Lung (tissue), 12 donors: ENCODE results near the gene MED12L. TPM values are rescaled to one million over a fixed set of nuclear protein-coding genes. Genes with fewer than 3 reads are reported as not detected.
A peak's percentile ranks its signal among the peaks of the same experiment; 100 is the strongest.

Experiments used
- ATAC-seq: fragments of 200-7000 bp; cut with Tn5 transposase; one replicate; pipeline ENCODE4 v1.9.1; 2020; ENCODE audit warnings: moderate number of reproducible peaks; ENCODE audit not compliant: insufficient read depth, low FRiP score
- DNase-seq, 3 donors: peaks; one replicate each; pipeline ENCODE4 v3.0.0-alpha.2; 2013 to 2017
- H3K27ac ChIP-seq, 2 donors: one replicate each; pipeline ENCODE4 v1.5.1; 2013; ENCODE audit warnings: mild to moderate bottlenecking in 2 of 2, moderate library complexity in 2 of 2, control low read depth in 1 of 2, inconsistent platforms in 1 of 2, low read depth in 1 of 2, low read length in 1 of 2
- H3K27me3 ChIP-seq, 3 donors: one replicate each; pipeline ENCODE4 v1.5.1; 2013; ENCODE audit warnings: low read length in 2 of 3; ENCODE audit not compliant: control insufficient read depth in 3 of 3, insufficient read depth in 3 of 3
- H3K36me3 ChIP-seq, 4 donors: one replicate each; pipeline ENCODE4 v1.5.1; 2013; ENCODE audit warnings: low read length in 4 of 4, mild to moderate bottlenecking in 1 of 4, moderate library complexity in 1 of 4; ENCODE audit not compliant: control insufficient read depth in 4 of 4, insufficient read depth in 4 of 4
- H3K4me1 ChIP-seq, 5 donors: one replicate each; pipeline ENCODE4 v1.5.1; 2013; ENCODE audit warnings: low read length in 5 of 5, mild to moderate bottlenecking in 2 of 5, moderate library complexity in 1 of 5; ENCODE audit not compliant: control insufficient read depth in 5 of 5, insufficient read depth in 5 of 5
- H3K4me3 ChIP-seq: one replicate; pipeline ENCODE4 v1.5.1; 2013; ENCODE audit warnings: mild to moderate bottlenecking, control low read depth, moderate library complexity
- H3K9ac ChIP-seq, 2 donors: one replicate each; pipeline ENCODE4 v1.5.1; 2013; ENCODE audit warnings: low read length in 2 of 2, control low read depth in 1 of 2; ENCODE audit not compliant: insufficient read depth in 1 of 2
- H3K9me3 ChIP-seq, 4 donors: one replicate each; pipeline ENCODE4 v1.5.1; 2013; ENCODE audit warnings: low read length in 3 of 4, mild to moderate bottlenecking in 1 of 4, moderate library complexity in 1 of 4; ENCODE audit not compliant: control insufficient read depth in 4 of 4, insufficient read depth in 3 of 4
- CTCF ChIP-seq: IDR thresholded peaks from 2 replicates; pipeline ENCODE4 v1.5.1; 2012; ENCODE audit warnings: mild to moderate bottlenecking; ENCODE audit errors: control extremely low read depth, extremely low read depth
- WGBS, 2 donors: extraction: QIAGEN DNeasy Blood & Tissue Kit; methylation state at CpG; one replicate each; pipeline ENCODE4 v1.1.7; 2013; 5-methylcytosine and 5-hydroxymethylcytosine counted together
- polyA plus RNA-seq, 2 donors: library from polyadenylated mRNA; stranded (reverse); fragments of 200-250 nt; gene quantifications; one replicate each; pipeline ENCODE4 v1.2.1, GENCODE V29; 2013
- total RNA-seq, 2 donors: library from RNA; depleted of rRNA in 1 of 2; stranded (reverse); fragments of >200 nt in 1 of 2; gene quantifications; one replicate each; pipeline ENCODE4 v1.2.1, GENCODE V29; 2014 to 2021
- donor health status: control.
- donor health status: control.
- donor health status: Bipolar disorder and iron deficiency.
- donor health status: healthy.
- donor health status: DM: yes; HTN: yes; CAD: no.

The MED12L gene
- total and polyA plus RNA-seq, 4 donors = 0.02 to 0.82 (median 0.30) TPM

GRCh38 chr3:151305060-151305774, 219.8 kb downstream of the MED12L start:
- H3K9ac ChIP-seq = no peak overlapping the region
- ATAC-seq = peak; percentile 85
- no peaks in the 10 kb centered on the region for H3K9me3 ChIP-seq
- DNase-seq = peak; percentile 36 to 69 (median 46)
- H3K4me1 ChIP-seq = peaks cover 0 to 4% (median 0%) of the 10 kb centered on the region in 5 donors
- H3K27ac ChIP-seq = no peak overlapping the region
- no peak overlapping the region for H3K4me3 ChIP-seq
- WGBS, 2 donors = 66 to 67% methylated on average over 7 of the region's 7 CpGs
- TF ChIP-seq CTCF = no peak
- no peaks in the 10 kb centered on the region for H3K27me3 ChIP-seq
- H3K36me3 ChIP-seq = no peaks in the 10 kb centered on the region

GRCh38 chr3:151305775-151306151, 220.3 kb downstream of the MED12L start:
- no peak for ATAC-seq
- Histone ChIP-seq H3K9ac (no peak overlapping the region), H3K4me1 (peaks cover 0 to 4% (median 0%) of the 10 kb centered on the region in 5 donors), H3K27me3 (no peaks in the 10 kb centered on the region), H3K36me3 (no peaks in the 10 kb centered on the region), H3K9me3 (no peaks in the 10 kb centered on the region), H3K4me3 (no peak overlapping the region), H3K27ac (no peak overlapping the region)
- no peak for TF ChIP-seq CTCF
- WGBS, 2 donors = 88 to 89% methylated on average over 4 of the region's 4 CpGs
- DNase-seq = no peak

GRCh38 chr3:151306168-151306810, 220.8 kb downstream of the MED12L start:
- WGBS, 2 donors = 90 to 92% methylated on average over 6 of the region's 6 CpGs

More at GRCh38 chr3:151306168-151306810, 220.8 kb downstream of the MED12L start:
- TF ChIP-seq CTCF = no peak
- H3K9ac ChIP-seq = no peak overlapping the region
- H3K27ac ChIP-seq = no peak overlapping the region
- DNase-seq = no peak
- H3K27me3 ChIP-seq = no peaks in the 10 kb centered on the region
- H3K4me3 ChIP-seq = no peak overlapping the region
- H3K36me3 ChIP-seq = no peaks in the 10 kb centered on the region
- no peaks in the 10 kb centered on the region for H3K9me3 ChIP-seq
- H3K4me1 ChIP-seq = peaks cover 0 to 4% (median 0%) of the 10 kb centered on the region in 5 donors
- no peak for ATAC-seq
